Measurements from ENCODE around the gene PLCB4.

PLCB4 gene

DNA sequence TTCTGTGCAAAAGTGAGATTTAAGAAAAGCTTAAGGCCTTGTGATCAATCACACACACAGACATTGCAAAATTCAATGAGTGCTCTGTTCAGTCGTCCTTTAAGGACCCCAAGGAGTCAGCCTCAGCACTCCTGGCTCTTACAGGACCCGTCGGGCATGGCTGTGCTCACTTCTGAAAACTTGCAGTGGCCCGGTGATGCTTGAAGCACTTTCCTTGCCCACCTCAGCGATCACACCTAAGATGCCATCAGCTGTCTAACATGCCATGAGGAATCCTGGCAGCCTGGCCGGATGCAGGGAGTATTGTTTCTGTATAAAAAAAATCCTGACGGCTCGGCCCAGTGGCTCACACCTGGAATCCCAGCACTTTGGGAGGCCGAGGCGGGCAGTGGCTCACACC is 344.1 kb downstream of the PLCB4 start:
- no peak for DNase-seq

DNA sequence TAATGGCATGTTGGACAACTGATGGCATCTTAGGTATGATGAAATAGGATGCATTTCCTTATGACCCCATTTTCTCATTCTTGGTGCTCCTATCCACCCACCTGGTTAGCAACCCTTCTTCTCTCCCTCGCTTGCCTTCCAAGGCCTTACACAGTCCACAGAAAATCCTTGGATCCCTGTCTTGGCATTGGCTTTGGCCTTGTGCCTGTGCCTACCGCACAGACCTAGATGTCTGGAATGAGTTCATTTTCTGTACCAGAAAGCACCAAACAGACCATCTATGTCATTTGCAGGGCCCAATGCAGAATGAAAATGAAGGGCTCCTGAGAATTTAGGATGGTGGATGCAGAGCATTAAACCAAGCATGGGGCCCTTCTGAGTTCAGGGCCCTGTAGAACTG is 346.5 kb downstream of the PLCB4 start:
- no peak for DNase-seq

DNA sequence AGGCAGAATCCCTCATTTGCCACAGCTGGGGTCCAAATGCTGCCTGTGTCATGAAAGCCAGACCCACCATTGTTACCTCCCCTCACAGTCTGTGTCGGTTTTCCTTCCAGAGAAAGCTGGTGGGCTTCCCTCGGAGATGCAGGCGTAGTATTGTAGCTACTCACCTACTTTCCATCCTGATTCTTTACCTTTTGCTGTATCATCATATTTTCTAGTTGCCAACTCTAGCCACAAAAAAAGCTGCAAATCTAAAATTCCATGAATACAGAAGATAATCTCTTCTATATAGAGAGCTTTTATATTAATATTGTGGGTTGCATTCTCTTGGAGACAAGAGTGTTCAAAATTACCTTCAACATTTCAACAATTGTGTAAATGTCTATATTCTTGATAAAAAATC is 347.5 kb downstream of the PLCB4 start:
- DNase-seq = no peak

DNA sequence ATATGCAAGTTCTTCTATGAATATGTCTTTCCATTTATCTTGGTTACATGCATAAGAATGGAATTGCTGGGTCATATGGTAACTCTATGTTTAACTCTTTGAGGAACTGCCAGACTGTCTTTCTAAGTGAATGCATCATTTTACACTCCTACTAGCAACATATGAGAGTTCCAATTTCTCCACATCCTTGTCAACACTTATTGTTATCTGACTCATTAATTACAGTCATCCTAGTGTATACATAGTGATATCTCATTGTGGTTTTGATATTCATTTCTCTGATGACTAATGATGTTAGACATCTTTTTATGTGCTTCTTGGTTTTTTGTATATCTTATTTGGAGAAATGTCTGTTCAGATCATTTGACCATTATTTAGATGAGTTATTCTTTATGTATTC is 348.8 kb downstream of the PLCB4 start:
- DNase-seq = no peak

DNA sequence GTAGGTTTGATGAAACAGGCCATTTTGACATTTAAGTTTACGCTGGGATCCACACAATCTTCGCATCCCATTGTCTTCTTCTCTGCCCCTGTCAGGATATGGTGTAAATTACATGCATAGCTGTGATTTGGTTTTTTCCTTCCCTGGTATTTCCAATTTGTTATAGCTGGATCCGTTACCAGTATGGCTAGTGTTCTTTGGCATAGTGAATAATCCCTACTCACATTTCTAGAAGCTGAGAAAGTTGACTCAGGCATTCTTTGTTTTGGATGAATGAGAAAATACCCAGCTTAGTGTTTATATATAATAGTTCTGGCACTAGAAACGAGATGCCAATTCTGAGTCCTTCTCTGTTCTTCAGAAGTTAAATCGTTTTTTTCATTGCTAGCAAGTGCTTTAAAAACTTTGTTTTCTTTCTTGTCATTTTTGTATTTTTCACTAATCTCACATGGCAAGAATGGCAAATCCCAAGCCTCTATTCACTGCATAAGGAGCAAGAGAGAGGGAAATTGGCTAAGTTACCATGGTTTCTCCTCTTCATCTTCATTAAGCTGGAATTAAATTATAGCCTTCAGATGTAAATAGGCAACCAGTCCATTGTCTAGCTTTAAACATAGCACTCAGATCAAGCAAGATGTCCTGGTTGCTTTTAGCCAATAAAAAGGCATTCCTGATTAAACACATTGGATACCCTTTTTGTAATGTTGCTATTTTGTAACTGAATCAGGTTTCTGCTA is 353.6 kb downstream of the PLCB4 start:
- DNase-seq = no peak

DNA sequence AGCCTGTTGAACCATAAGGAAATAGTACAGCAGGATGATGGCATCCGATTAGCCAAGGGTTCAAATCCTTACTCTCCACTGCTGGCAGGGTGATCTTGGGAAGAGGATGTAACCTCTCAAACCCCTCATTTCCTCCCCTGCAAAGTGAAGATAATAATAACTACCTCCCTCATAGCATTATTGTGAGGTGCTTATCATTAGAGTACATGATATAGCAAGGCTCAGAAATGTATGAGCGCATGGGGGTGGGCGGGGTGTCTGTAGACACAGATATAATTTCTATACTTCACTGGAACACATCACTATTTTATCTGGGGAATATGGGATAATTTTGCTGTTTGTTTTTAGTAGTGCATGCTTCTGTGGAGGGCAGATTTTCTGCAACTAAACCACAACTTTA is 355.7 kb downstream of the PLCB4 start:
- no peak for DNase-seq

DNA sequence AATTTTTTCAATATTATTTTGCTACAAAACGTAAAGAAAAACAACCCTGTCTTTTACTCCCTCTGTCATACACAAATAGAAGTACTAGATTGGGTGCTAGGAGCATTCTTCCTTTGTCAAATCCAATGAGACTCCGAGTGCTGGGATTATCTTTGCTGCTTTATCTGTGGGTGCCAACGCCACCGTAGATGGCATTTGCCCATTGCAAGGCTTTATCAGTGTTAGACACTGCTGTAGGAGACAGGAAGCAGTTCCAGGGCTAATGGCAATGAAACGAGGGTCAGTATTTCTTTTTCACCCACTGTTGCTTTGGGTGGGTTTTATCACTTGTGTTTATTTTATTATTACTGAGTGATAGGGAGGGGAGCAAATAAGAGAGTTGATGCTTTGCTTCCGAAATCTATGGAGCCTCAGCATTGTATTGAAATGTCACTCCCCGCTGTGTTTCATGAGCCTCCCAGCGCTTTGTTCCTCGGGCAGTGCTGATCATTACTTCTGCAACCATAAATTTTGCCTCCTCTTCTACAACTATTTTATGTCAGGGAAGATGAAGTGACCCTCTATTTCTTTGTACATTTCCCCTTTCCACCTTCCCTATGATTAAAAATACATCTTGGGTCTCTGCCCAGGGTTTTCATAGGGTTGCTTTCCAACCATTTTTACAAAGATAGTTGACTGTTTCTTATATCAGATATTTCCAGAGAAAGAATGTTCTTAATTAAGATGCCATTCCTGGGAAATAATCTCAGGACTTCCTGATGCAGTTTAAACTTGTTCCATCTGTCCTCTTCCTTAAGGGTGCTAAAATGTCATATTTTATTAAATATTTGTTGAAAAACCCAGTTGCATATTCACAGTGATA is 358.8 kb downstream of the PLCB4 start:
- DNase-seq = no peak

DNA sequence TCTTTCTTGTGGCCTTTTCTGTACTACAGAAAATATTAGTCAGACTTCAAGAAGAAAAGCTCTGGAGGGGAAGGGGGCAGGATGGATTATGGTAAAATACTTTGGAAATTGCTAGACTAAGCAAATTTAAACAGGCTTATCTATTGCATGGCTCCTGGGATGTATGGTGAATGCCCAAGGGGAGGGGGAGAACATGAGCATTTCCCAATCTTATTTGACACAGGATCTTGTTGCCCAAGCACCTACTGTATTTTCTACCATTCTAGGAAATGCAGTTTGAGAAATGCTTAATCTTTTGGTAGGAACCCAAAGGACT is 359.4 kb downstream of the PLCB4 start:
- no peak for DNase-seq

DNA sequence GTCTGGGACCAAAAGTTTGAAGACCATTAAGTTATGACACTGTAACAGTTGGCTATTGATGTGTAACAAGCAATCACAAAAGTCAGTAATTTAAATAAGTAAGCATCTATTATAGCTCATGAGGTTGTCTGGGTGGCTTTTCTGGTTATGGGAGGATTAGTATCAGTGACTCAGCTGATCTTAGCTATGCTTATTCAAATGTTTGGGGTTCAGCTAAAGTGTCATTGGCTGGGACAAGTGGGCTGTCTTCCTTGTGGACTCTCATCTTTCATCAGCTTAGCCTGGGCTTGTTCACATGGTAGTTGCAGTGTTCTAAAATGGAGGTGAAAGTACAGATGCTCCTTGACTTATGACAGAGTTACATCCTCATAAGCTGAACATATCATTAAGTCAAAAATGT is 370.9 kb downstream of the PLCB4 start:
- no peak for DNase-seq

DNA sequence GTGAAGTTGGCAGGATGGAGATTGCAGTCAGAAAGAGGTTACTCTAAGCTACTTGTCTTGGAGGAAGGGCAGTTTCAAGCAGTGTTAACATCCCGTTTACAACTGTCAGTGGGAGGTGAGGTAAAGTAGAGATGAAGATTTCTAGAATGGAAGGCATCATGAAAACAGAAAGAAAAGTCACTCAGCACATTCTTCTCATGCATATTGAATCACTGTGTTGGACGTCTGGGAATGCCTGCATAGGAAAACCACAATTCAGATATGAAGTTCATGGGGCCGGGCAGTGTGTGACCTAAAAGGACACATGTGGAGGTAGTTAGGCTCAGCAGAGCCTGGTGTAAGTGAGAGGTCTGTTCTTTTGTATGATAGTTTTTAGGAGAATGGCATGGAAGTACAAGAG is 372.0 kb downstream of the PLCB4 start:
- no peak for DNase-seq

DNA sequence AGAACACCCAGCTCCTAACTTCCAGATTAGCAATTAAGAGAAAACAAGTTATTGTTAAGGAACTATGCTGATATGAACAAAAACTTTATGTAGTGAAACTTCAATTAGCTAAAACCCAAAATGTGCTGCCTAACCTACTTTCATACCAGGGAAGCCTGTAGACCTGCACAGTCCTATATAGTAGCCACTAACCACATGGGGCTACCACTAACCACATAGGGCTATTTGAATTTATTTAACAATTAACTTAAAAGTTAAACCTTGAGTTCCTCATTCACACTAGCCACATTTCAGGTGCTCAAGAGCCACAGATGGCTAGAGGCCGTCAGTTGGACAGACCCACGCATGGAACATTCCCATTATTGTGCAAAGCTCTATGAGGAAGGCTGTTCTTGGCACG is 373.1 kb downstream of the PLCB4 start:
- DNase-seq = no peak

DNA sequence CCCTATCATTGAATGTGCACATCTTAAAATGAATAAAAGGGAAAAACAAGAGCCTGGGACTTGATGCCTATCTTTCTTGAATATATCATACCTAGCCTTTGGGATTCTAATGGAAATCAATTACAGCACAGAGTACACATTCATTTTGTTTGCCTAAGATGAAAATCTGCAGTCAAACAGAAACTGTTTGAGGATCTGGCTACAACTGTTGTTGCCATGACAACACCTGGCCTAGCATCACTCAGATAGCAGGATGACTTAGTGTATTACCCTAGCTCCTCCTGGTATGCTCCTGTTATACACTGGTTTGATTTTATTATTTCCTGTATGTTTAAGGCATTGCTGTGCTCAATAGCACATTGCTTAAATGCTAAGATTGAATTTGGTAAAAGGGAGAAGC is 374.0 kb downstream of the PLCB4 start:
- DNase-seq = no peak

DNA sequence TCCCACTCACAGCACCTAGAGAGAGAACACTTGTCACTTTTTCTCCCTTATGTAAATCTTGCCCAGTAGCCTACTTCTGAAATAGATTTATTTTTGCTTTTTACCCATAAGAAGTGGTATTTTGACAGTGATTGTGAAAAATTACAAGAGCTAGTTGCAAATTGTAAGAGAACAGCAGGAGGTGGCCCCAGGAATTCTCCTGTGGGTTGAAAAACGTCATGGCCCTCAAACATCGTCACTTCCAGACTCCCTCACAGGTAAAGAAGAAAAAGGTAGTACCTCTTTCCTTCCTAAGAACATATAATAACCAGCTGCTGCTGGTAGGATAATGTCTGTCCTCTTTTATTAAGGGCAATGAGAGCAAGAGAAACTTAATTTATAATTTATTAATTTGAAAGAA is 376.0 kb downstream of the PLCB4 start:
- DNase-seq = no peak

DNA sequence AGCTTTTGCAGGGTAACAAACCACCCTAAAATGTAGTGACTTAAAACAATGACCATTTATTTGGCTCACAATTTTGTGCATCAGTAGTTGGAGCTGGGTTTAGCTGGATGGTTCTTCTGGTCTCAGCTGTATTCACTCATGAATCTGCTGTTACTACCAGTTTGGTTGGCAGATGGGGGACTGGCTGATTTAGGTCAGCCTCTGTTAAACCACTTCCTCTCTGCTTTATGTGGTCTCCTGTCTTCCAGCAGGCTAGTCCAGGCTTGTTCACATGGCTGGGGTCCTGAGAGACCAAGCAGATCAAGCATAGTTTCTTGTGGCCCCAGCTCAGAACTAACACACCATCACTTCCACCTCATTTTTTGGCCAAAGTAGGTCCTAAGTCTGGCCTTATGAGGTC is 378.3 kb downstream of the PLCB4 start:
- no peak for DNase-seq

DNA sequence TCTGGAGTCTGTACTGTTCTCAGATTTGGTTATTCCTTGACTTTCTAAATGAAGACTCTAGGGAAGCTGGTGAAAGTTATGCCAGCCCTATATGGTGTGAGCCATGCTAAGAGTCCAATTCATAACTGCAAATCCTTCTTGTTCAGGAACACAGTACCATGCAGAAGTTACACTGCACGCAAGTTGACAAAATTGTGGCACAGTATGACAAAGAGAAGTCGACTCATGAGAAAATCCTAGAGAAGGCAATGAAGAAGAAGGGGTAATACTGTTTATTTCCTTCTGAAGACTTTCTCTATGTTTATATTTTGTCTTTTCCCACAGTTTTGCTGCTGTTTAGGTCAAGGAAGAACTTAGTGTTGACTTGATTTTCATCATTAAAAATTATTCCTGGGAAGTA is 384.3 kb downstream of the PLCB4 start:
- no peak for DNase-seq

DNA sequence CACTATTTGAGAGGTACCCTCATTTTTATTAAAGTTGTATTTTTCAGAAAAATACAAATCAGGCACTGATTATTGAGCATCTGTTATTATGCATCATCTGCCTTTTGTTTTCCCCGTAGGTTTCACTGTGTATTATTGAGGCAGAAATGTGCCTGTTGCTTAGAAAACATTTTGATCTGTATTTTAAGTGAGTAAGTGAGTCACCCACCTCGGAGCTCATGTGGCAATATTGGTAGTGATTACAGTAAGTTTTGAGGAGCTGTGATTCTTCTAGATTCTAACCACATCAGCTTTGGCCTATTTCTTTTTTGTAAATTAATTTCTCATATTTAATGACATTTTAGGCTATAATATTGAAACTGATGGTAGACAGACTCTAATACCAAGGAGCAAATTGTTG is 385.9 kb downstream of the PLCB4 start:
- no peak for DNase-seq

DNA sequence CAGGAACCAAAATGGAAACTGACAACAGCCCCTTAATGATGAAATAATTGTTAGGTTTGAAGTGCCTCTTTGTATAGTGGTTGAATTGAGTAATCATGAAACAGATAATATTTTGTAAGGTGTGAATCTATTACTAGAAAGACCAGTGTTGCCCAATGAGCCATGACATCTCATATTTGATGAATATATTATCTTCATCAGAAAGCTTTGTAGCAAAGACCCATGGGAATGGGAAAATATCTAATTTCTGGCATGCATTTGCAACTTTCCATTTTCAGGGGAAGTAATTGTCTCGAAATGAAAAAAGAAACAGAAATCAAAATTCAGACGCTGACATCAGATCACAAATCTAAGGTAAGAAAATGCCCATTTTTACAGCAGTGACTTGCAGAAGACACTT is 388.2 kb downstream of the PLCB4 start:
- no peak for DNase-seq

DNA sequence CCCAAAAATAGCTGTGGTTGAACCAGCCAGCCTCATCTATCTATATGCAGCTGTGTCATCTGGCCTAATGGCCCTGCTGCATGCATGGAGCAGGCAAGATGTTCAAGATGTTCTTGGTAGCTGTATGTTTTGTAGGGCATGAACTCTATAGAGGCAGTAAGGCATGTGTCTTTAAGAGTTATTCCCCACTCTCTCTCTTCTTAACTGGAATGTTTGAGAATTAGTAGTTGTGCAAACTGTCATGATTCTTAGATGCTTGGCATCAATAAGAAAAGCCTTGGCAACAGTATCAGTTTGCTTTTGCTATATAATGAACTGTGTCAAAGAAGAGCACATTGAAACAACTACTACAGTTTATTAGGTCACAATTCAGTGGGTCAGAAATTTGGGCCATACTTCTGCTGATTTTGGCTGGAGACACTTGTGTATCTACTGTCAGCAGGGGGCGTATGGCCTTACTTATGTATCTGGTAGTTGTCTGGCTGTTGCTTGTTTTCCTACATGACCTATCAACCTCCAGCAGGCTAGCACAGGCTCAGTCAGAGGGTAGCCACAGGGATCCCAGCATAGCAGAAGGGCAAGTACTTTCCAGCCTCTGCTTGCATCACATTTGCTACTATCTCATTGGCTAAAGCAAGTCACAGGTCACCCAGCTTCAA is 389.4 kb downstream of the PLCB4 start:
- no peak for DNase-seq

DNA sequence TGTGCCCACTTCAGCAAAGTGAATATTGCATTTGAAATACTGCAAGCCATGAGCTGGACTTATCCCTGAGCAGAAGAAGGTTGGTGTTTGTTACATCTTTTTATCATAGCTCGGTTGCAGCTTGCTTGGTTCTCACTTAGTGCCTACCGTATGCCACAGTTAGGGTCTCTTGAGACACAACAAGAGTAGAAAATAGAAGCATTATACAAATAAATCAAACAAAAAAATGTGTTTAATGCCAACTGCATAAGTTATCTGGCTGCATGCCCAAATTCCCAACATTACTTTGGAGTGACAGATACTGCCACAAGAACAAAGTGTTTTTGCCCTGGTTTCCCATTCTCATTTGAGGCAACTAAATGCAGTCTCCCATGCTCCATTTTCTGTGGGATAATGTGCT is 391.6 kb downstream of the PLCB4 start:
- no peak for DNase-seq

DNA sequence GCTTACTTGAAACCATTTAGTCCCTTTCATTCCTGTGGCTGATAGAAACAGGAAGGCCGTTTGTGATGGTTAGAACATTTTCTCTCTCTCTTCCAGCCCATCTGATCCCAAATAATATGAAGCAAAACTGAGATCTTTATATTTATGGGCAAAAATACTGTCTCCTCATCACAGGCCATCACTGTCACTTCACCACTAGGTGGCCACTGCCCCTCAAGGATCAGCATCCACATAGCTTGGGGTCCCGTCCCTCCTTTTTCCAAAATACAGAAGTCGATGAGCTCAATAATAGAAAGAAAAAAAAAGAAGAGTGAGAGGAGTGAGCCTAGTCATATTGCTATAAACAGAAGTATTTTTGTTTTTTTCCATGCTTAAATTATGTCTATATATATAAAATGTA is 399.1 kb downstream of the PLCB4 start:
- no peak for DNase-seq

DNA sequence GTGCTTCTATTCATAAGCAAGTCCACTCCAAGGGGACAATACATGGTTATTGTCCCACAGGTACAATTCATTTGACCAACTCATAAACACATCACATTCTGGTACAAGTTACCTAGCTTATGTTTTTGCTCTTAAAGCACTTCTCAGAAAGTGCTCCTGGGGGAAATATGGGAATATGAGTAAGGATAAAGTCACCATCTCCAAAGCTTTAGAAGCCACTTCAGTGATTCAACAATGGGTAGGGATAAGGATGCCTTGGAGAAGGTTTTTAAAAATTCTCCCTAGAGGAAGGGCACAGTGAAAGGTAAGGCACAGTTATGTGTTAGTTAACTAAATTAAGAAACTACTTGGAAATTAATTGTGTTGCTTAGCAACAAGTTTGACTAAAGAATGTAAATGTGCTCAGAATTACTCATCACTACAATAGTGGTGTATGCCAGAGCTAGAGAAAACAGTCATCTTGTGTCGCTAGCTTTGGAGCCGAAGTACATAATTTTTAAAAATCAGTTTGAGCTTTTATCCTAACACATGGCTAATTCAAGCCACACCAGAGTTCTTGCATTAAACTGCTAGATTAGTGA is 406.0 kb downstream of the PLCB4 start:
- DNase-seq = no peak

DNA sequence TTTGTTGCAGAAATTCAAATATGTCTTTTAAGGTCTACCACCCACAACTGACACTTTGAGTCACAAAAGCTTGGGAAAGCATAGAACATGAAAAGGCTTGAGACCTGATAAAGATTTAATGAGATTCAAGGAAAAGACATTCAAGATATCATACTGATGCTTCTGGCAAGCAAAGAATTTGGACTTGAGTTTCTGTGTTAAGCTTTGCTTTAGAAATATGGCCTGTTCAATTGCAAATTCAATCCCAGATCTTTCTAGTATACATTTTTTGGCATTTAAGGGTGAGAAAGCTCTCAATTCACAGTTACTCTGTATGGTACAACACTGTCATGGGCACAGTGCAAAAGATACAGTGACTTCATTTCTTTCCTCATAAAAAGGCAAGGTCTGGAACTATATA is 406.6 kb downstream of the PLCB4 start:
- no peak for DNase-seq

DNA sequence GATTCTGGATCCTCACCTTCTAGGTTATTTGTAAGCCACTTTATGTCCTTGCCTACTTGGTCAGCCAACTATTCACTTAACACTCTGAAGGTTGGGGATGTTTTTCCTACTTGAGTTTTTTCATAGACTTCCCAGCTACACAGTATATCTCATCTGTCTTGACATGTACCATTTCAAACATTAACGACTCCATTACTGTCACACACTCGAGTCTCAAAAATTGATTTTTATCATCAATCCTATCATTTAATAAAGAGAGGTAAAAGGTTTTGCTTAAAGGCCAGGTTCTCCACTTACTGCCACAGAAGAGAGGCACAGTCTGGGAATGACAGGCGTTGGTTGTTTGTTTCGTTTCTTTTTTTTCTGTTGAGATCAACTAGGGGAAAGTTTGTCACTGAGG is 407.3 kb downstream of the PLCB4 start:
- no peak for DNase-seq

DNA sequence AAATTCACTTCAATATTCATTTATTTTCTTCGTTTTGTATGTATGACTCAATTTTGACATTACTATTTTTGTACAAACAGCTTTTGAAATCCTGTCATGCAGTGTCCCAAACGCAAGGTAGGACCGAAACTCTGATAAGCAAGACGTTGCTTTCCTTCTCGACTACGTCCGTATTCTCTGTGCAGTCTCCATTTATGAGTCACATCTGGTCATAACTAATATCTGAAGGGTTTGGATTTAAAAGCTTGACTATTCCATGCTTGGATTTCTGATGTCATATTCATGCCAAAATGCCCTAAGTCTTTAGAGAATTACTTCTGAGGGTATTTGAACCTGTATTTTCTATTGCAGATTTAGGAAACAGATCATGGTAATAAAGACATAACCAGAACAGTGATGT is 407.8 kb downstream of the PLCB4 start:
- DNase-seq = no peak

Data from CD4-positive, alpha-beta T cell treated with Interleukin-17A for 1 hour (primary cell).